ENCODE measurements around the gene TMEM60. TPM values are rescaled to one million over a fixed set of nuclear protein-coding genes. Genes with fewer than 3 reads are reported as not detected.

TMEM60 gene, protein sequence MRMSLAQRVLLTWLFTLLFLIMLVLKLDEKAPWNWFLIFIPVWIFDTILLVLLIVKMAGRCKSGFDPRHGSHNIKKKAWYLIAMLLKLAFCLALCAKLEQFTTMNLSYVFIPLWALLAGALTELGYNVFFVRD
- total RNA-seq = 17.9 and 20.7 TPM in 2 replicates
- long read RNA-seq, transcript TMEM60-201 (2 exons, 1,023 nt) = major isoform, 11 of 14 reads
- long read RNA-seq, partial matches to known transcripts = 0 of 14 reads
- long read RNA-seq, other reads (novel, unspliced or antisense) = 3 of 14 reads

DNA sequence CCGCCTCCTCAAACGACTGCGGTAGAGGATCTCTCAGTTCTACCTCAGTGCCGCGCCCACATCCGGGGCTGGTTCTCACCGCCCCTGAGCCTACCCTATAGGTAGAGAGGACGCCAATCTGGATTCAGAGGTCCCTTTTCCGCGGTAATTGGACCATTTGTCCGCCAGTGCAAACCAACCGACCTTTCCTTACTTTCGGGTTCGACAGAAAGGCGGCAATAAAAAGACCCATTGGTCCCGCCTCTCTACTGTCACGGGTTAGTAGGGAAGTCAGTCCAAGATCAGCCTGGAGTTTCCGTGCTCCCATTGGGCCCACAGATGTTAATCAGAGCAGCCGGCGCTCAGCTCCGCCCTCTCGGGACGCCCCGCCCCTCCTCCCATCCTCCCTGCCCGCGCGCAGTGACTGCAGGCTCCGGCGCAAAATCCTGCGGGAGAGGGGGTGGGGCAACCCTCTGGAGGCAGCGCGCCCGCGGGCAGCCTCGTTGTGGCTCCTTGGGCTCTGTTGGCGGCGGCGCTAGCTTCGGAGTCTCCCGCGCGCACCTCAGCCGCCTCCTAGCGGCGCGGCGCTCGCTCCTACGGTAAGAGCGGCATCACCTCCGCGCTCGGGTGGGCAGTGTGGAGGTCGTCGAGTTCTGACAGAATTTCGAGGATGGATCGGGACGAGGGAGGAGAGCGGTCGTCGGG is at the start of gene TMEM60, which contains the start of gene PHTF2:
TMEM60 (minus strand) TSS at position 41 of the 684 bp plus-strand sequence. CDS start 4,061 bp downstream, outside the sequence.
PHTF2 (plus strand) TSS at position 380 of the 684 bp plus-strand sequence.
- Mint-ChIP-seq H3K27ac (peak within 1 kb of the TSS; percentile 99), H3K27me3 (no peaks in the 10 kb centered on the region), H3K9me3 (ENCODE audit: low read depth) (no peaks in the 10 kb centered on the region), H3K36me3 (ENCODE audit: insufficient read depth) (peaks cover 4% of the 10 kb centered on the region), H3K4me1 (ENCODE audit: low read depth) (peaks cover 26% of the 10 kb centered on the region), H3K4me3 (ENCODE audit: low read depth) (peak within 1 kb of the TSS; percentile 97)
- DNase-seq (ENCODE audit: low spot score, unreplicated experiment) = peak; percentile 99
- TF ChIP-seq, protein P1, sequence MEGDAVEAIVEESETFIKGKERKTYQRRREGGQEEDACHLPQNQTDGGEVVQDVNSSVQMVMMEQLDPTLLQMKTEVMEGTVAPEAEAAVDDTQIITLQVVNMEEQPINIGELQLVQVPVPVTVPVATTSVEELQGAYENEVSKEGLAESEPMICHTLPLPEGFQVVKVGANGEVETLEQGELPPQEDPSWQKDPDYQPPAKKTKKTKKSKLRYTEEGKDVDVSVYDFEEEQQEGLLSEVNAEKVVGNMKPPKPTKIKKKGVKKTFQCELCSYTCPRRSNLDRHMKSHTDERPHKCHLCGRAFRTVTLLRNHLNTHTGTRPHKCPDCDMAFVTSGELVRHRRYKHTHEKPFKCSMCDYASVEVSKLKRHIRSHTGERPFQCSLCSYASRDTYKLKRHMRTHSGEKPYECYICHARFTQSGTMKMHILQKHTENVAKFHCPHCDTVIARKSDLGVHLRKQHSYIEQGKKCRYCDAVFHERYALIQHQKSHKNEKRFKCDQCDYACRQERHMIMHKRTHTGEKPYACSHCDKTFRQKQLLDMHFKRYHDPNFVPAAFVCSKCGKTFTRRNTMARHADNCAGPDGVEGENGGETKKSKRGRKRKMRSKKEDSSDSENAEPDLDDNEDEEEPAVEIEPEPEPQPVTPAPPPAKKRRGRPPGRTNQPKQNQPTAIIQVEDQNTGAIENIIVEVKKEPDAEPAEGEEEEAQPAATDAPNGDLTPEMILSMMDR (IDR thresholded peaks at IDR 0.05; ENCODE audit: unreplicated experiment) = peak; percentile 59

- Mint-ChIP-seq H3K27me3 (no peaks in the 10 kb centered on the region), H3K4me3 (ENCODE audit: low read depth) (no peak overlapping the region), H3K27ac (no peak overlapping the region), H3K4me1 (ENCODE audit: low read depth) (no peaks in the 10 kb centered on the region), H3K9me3 (ENCODE audit: low read depth) (no peaks in the 10 kb centered on the region), H3K36me3 (ENCODE audit: insufficient read depth) (peaks cover 6% of the 10 kb centered on the region)
- TF ChIP-seq, protein P1 (IDR thresholded peaks at IDR 0.05; ENCODE audit: unreplicated experiment) = no peak
- DNase-seq (ENCODE audit: low spot score, unreplicated experiment) = no peak
These were observed 48.3 kb upstream of the TMEM60 start for GRCh38 chr7:77846317-77847092.

DNA sequence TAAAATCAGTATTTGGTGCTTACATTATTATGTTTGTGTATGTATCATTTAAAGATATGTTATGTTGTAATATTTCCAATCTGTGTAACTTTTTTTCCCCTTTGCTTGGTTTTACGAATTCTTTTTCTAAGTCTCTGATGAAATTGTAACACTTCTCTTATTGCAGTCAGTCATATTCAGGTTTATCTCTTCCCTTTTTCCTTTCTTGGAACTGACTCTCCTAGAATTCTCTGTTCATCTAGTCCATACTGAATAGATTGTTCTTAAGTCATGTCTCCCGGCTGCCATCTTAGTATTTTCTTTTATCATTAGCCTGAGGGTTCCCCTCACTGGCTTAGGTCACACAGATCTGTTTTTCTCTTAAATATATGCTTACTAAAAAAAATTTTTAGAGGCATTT is 45.0 kb upstream of the TMEM60 start:
- H3K4me1 Mint-ChIP-seq (ENCODE audit: low read depth) = no peaks in the 10 kb centered on the region
- H3K27ac Mint-ChIP-seq = no peak overlapping the region
- no peak overlapping the region for H3K4me3 Mint-ChIP-seq (ENCODE audit: low read depth)
- DNase-seq (ENCODE audit: low spot score, unreplicated experiment) = no peak
- TF ChIP-seq, protein P1 (IDR thresholded peaks at IDR 0.05; ENCODE audit: unreplicated experiment) = no peak
- H3K9me3 Mint-ChIP-seq (ENCODE audit: low read depth) = no peaks in the 10 kb centered on the region
- no peaks in the 10 kb centered on the region for H3K27me3 Mint-ChIP-seq
- peaks cover 1% of the 10 kb centered on the region for H3K36me3 Mint-ChIP-seq (ENCODE audit: insufficient read depth)

DNA sequence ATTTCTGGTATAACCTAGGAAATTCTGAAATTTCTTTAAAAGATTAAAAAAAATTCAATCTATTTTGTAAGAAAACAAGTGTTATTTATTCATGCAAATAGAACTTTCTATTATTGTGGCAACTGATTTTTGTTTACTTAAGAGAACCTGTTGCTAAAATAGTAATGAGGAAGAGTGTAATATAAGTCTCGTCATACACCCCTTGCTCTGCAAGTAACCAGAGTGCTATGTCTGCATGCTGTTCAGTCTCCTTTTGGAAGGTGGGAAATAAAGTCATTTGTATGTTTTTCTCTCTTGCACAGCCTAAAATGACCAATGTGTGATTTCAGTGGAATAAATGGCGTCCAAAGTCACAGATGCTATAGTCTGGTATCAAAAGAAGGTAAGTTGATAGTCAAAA is 41.7 kb upstream of the TMEM60 start:
- Mint-ChIP-seq H3K4me1 (ENCODE audit: low read depth) (peaks cover 9% of the 10 kb centered on the region), H3K27me3 (no peaks in the 10 kb centered on the region), H3K36me3 (ENCODE audit: insufficient read depth) (no peaks in the 10 kb centered on the region), H3K4me3 (ENCODE audit: low read depth) (no peak overlapping the region), H3K27ac (no peak overlapping the region), H3K9me3 (ENCODE audit: low read depth) (no peaks in the 10 kb centered on the region)
- TF ChIP-seq, protein P1 (IDR thresholded peaks at IDR 0.05; ENCODE audit: unreplicated experiment) = no peak
- no peak for DNase-seq (ENCODE audit: low spot score, unreplicated experiment)

DNA sequence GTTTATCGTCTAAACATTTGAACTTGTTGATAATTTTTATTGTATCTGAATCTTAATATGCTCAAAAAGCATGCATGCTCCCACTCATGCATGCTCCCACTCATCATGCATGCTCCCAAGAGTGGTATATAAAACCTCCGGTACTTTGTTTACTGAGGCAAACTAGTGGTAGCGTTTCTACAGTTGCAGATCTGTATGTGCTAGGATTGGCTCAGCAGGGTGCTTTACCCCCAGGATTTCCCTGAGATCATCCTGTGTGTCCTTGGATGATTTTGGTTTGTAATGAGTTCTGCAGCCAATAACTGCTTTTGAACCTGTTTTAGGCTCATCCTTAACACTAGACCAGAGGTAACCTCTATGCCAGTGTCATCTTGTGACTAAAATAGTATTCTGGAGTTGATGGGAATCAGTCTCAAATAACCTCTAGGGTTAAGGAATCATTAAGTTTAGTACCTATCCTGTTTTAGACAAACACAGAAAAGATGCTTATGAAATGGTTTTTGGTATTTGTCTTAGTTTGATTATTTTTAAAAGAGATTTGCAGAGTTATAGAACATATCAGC is 40.8 kb upstream of the TMEM60 start:
- TF ChIP-seq, protein P1 (IDR thresholded peaks at IDR 0.05; ENCODE audit: unreplicated experiment) = no peak
- H3K27me3 Mint-ChIP-seq = no peaks in the 10 kb centered on the region
- no peaks in the 10 kb centered on the region for H3K36me3 Mint-ChIP-seq (ENCODE audit: insufficient read depth)
- H3K4me3 Mint-ChIP-seq (ENCODE audit: low read depth) = no peak overlapping the region
- no peak overlapping the region for H3K27ac Mint-ChIP-seq
- DNase-seq (ENCODE audit: low spot score, unreplicated experiment) = no peak
- H3K9me3 Mint-ChIP-seq (ENCODE audit: low read depth) = no peaks in the 10 kb centered on the region
- peaks cover 9% of the 10 kb centered on the region for H3K4me1 Mint-ChIP-seq (ENCODE audit: low read depth)
